Measurements from ENCODE around the gene CCDC78. TPM values are rescaled to one million over a fixed set of nuclear protein-coding genes. Genes with fewer than 3 reads are reported as not detected.

Gene CCDC78
- total RNA-seq, 1 donor from 2014 or later = 0.85 TPM

DNA sequence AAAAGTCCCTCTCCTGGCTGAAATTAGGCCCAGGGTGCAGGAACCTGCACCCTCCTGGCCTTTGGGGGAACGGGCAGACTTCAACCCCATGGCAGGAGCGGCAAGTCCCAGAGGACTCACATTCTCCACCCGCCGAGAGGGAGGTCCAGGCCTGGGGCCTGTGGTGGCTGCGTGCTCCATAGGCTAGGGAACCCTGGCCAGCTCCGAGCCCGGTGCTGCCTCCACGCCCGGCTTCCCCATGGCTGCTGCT lies 130 bp downstream of the CCDC78 start:
- Mint-ChIP-seq H3K9me3 (ENCODE audit: unreplicated experiment) (no peaks in the 10 kb centered on the region), H3K36me3 (ENCODE audit: low read depth, unreplicated experiment) (no peaks in the 10 kb centered on the region), H3K27me3 (ENCODE audit: unreplicated experiment) (peaks cover 6% of the 10 kb centered on the region), H3K4me3 (ENCODE audit: unreplicated experiment) (no peak overlapping the region), H3K4me1 (ENCODE audit: unreplicated experiment) (no peaks in the 10 kb centered on the region), H3K27ac (ENCODE audit: unreplicated experiment) (no peak overlapping the region)
- no peak for TF ChIP-seq CTCF (IDR thresholded peaks at IDR 0.05; ENCODE audit: unreplicated experiment)
- DNase-seq (ENCODE audit: low spot score) = no peak

DNA sequence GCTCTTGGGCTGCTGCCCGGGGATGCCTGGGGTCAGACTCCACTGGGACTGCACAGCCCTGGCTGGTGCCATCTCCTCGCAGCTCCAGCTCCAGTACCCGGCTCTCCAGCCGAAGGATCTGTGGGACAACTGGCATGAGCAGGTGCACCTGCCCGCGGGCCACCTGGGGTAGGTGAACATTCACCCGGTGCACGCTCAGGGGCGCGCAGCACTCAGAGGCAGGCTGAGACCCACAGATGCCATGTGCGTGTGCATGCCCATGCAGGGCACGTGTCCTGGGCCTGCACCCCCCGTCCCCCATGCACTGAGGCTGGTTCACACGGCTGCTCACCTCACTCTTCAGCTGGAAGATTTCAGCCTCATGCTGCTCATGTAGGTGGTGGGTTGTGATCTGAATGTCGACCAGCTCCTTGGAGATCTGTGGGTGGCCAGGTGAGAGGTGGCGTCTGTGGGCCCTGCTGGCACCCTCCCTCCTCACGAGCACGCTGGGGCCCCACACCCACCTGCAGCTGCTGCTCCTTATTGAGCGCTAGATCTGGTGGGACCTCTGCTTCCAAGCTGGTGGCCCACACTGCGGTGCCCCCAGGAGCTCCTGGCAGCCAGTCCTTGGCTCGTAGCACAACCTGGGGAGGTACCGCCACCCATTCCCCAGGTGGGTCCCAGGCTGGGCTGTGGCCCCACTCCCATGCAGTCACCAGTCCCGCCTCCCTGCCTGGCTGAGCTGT lies 618 bp downstream of the CCDC78 start:
- Mint-ChIP-seq H3K36me3 (ENCODE audit: low read depth, unreplicated experiment) (no peaks in the 10 kb centered on the region), H3K27me3 (ENCODE audit: unreplicated experiment) (peaks cover 6% of the 10 kb centered on the region), H3K27ac (ENCODE audit: unreplicated experiment) (no peak overlapping the region), H3K4me3 (ENCODE audit: unreplicated experiment) (no peak overlapping the region), H3K4me1 (ENCODE audit: unreplicated experiment) (no peaks in the 10 kb centered on the region), H3K9me3 (ENCODE audit: unreplicated experiment) (no peaks in the 10 kb centered on the region)
- no peak for TF ChIP-seq CTCF (IDR thresholded peaks at IDR 0.05; ENCODE audit: unreplicated experiment)
- no peak for DNase-seq (ENCODE audit: low spot score)

DNA sequence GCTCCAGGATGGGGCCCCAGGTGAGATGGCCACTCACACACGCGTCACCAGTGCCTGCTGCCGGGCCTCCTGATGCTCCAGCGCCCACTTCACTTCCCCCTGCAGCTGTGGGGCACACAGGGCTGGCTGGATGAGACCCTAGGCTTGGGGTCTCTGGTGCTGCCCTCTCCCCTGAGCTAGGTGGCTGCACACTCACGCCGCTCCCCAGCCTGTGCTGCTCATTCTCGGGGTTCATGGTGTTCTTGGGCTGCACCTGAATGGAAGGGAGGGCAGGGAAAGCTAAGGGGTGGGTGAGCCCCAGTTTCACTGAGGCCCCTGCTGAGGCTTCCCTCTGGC lies 1.2 kb downstream of the CCDC78 start:
- Mint-ChIP-seq H3K27ac (ENCODE audit: unreplicated experiment) (no peak overlapping the region), H3K4me3 (ENCODE audit: unreplicated experiment) (no peak overlapping the region), H3K4me1 (ENCODE audit: unreplicated experiment) (no peaks in the 10 kb centered on the region), H3K36me3 (ENCODE audit: low read depth, unreplicated experiment) (no peaks in the 10 kb centered on the region), H3K27me3 (ENCODE audit: unreplicated experiment) (peaks cover 11% of the 10 kb centered on the region), H3K9me3 (ENCODE audit: unreplicated experiment) (no peaks in the 10 kb centered on the region)
- DNase-seq (ENCODE audit: low spot score) = no peak
- TF ChIP-seq CTCF (IDR thresholded peaks at IDR 0.05; ENCODE audit: unreplicated experiment) = no peak

DNA sequence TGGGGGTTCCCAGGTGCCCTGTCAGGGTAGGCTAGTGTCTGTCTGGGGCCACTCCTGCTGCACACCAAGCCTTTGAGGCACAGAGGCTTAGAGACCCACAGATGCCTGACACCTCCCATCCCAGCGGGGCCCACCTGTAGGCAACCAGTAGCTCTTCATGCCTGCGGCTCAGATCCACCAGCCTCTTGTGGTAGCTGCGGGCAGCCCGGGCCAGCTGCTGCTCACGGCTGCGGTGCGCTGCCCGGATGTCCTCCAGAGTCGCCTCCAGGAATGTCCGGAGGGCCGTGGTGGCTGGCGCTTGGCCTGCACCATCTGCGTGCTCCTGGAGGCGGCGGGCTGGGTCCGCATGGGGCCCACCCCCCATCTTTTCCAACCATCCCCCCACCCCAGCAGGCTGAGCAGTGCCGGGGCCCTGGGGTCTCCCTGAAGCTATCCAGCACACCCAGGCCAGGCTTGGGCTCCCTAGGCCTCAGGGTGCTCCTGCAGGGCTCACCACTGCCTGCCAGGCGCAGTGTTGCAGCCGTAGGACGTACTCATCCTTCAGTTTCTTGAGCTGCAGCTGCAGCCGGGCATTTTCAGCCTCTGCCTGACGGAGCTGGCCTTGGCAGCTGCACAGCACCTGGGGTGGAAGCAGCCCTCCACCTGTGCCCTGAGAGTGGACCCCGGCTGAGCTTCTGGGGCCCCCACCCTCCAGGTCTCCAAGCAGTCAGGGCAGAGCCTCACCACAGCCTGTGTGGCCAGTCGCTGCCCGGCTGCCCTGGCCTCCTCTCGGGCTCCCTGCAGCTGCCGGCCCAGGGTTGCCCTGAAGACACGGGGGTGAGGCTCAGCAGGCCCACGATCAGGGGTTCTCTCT lies 1.8 kb downstream of the CCDC78 start:
- Mint-ChIP-seq H3K4me1 (ENCODE audit: unreplicated experiment) (no peaks in the 10 kb centered on the region), H3K27me3 (ENCODE audit: unreplicated experiment) (peaks cover 12% of the 10 kb centered on the region), H3K4me3 (ENCODE audit: unreplicated experiment) (no peak overlapping the region), H3K36me3 (ENCODE audit: low read depth, unreplicated experiment) (no peaks in the 10 kb centered on the region), H3K9me3 (ENCODE audit: unreplicated experiment) (no peaks in the 10 kb centered on the region), H3K27ac (ENCODE audit: unreplicated experiment) (no peak overlapping the region)
- no peak for TF ChIP-seq CTCF (IDR thresholded peaks at IDR 0.05; ENCODE audit: unreplicated experiment)
- DNase-seq (ENCODE audit: low spot score) = no peak

DNA sequence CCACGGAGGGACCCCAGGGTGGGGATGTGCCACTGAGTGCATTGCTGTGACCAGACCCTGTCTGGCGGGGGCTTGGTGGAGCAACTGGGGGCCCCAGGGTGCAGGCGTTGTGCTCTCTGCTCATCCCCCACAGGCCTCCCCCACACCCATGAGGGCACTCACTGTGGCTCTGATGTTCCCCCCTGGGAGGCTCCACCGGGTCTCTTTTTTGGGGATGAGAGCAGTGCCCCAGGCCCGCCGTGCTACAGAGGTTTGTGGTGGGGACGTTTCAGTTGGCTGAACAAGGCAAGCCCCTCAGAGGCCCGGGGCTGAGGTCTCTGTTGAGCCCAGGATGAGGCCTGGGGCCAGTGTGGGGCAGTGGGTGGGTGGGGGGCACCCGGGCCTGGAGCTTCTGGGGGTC lies 2.5 kb downstream of the CCDC78 start:
- no peak for DNase-seq (ENCODE audit: low spot score)
- no peak overlapping the region for H3K4me3 Mint-ChIP-seq (ENCODE audit: unreplicated experiment)
- H3K36me3 Mint-ChIP-seq (ENCODE audit: low read depth, unreplicated experiment) = no peaks in the 10 kb centered on the region
- peaks cover 20% of the 10 kb centered on the region for H3K27me3 Mint-ChIP-seq (ENCODE audit: unreplicated experiment)
- H3K4me1 Mint-ChIP-seq (ENCODE audit: unreplicated experiment) = no peaks in the 10 kb centered on the region
- H3K9me3 Mint-ChIP-seq (ENCODE audit: unreplicated experiment) = no peaks in the 10 kb centered on the region
- TF ChIP-seq CTCF (IDR thresholded peaks at IDR 0.05; ENCODE audit: unreplicated experiment) = no peak
- H3K27ac Mint-ChIP-seq (ENCODE audit: unreplicated experiment) = no peak overlapping the region
